ENCODE data around the gene CDC20. TPM values are rescaled to one million over a fixed set of nuclear protein-coding genes. Genes with fewer than 3 reads are reported as not detected.

Gene CDC20
- total RNA-seq, 2 donors from 2014 or later, result 2.3 TPM; not detected in 1

DNA sequence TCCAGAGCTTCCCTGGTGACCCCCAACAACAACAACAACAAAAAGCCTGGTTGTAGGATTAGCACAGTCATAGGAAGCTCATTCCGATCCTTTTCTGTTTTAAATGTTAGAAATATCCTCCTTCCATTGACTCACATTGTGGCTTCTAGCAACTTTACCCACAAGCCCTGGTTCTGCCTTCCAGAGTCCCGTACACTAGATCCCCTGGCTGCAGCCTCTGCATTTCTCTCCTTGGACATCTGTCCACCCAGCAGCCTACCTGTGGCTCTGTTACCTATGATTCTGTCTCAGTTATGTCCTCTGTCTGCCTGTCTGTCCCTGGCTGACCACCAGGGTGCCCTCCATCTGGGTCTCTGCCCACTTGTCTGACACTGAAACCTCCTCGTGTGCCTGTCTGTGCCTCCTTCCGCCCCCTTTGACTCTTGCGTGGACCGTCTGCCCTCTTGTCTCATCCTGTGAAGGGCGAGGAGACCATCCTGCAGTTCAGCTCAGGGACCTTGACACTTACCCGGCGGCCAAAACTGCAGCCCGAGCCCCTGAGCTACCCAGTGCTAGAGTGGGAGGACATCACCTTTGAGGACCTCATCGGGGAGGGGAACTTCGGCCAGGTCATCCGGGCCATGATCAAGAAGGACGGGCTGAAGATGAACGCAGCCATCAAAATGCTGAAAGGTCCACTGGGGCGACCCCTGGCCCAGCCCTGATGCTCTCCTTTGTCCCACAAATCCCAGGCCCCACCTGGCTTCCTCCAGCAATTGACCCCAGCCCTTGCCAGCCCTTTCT lies 41.9 kb upstream of the CDC20 start:
- 83 to 84% methylated on average over 16 of the region's 16 CpGs for WGBS, 2 donors
- TF ChIP-seq POLR2A (IDR thresholded peaks at IDR 0.05), result no peak
- TF ChIP-seq, protein P1, sequence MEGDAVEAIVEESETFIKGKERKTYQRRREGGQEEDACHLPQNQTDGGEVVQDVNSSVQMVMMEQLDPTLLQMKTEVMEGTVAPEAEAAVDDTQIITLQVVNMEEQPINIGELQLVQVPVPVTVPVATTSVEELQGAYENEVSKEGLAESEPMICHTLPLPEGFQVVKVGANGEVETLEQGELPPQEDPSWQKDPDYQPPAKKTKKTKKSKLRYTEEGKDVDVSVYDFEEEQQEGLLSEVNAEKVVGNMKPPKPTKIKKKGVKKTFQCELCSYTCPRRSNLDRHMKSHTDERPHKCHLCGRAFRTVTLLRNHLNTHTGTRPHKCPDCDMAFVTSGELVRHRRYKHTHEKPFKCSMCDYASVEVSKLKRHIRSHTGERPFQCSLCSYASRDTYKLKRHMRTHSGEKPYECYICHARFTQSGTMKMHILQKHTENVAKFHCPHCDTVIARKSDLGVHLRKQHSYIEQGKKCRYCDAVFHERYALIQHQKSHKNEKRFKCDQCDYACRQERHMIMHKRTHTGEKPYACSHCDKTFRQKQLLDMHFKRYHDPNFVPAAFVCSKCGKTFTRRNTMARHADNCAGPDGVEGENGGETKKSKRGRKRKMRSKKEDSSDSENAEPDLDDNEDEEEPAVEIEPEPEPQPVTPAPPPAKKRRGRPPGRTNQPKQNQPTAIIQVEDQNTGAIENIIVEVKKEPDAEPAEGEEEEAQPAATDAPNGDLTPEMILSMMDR (IDR thresholded peaks at IDR 0.05), result no peak
- H3K36me3 ChIP-seq (replicated peaks in 1 of 2; ENCODE audit: insufficient read depth in 1 of 2, low read depth in 2 of 2), result no peaks in the 10 kb centered on the region
- no peaks in the 10 kb centered on the region for H3K27me3 ChIP-seq
- no peak for DNase-seq
- H3K4me1 ChIP-seq, result no peaks in the 10 kb centered on the region
- ATAC-seq, result no peak
- H3K4me3 ChIP-seq, result no peak overlapping the region
- intact Hi-C loops (cut with DNase I), result no loop called here
- no peak overlapping the region for H3K27ac ChIP-seq
- no peaks in the 10 kb centered on the region for H3K9me3 ChIP-seq

DNA sequence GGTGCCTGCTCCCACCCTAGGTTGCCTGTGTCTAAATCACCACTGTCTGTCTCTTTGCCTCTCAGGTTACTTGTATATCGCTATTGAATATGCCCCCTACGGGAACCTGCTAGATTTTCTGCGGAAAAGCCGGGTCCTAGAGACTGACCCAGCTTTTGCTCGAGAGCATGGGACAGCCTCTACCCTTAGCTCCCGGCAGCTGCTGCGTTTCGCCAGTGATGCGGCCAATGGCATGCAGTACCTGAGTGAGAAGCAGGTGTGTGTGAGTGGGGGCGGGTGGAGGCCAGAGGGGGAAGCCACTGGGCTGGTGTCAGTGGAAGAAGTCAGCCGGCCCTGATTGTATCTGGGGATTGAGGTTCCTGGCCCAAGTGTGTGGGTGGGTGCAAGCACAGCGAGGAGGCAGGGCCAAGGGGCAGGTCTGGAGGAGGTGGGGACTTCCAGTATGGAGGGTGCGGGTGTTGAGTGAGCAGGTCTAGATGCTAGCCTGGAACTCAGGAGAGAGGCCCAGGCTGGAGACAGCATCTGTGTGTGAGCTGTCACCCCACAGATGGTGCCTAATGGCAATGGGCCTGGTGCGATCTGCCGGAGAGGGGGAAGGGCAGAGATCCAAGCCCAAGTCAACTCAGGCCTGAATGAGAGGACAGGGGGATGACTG lies 40.8 kb upstream of the CDC20 start:
- Histone ChIP-seq H3K27me3 (no peaks in the 10 kb centered on the region), H3K4me3 (no peak overlapping the region), H3K4me1 (no peaks in the 10 kb centered on the region), H3K9me3 (no peaks in the 10 kb centered on the region), H3K27ac (no peak overlapping the region), H3K36me3 (replicated peaks in 1 of 2; ENCODE audit: insufficient read depth in 1 of 2, low read depth in 2 of 2) (no peaks in the 10 kb centered on the region)
- intact Hi-C loops (cut with DNase I), result no loop called here
- 86 to 88% methylated on average over 13 to 15 of the region's 15 CpGs for WGBS, 2 donors
- ATAC-seq, result no peak
- TF ChIP-seq, protein P1 (IDR thresholded peaks at IDR 0.05), result no peak
- no peak for DNase-seq

DNA sequence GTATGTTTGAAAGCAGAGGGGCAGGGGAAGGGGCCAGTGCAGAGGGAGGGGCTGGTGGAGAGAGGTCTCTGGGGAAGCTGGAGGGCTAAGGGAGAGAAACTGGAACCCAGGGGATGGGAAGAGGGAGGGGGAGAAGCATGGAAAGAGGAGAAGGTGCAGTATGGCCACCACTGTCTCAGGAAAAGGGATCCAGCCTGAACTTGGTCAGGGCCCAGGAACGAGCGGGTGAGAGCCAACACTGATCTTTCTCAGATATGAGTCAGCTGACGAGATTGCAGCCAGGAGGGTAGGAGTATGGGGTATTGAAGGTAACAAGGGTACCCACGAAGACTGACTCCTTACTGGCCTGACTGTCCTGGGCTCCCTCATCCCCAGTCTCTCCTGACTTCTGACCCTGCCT lies 40.0 kb upstream of the CDC20 start:
- Histone ChIP-seq H3K9me3 (no peaks in the 10 kb centered on the region), H3K4me3 (no peak overlapping the region), H3K36me3 (replicated peaks in 1 of 2; ENCODE audit: insufficient read depth in 1 of 2, low read depth in 2 of 2) (no peaks in the 10 kb centered on the region), H3K4me1 (no peaks in the 10 kb centered on the region), H3K27me3 (no peaks in the 10 kb centered on the region), H3K27ac (no peak overlapping the region)
- 86 to 90% methylated on average over 4 of the region's 4 CpGs for WGBS, 2 donors
- no peak for TF ChIP-seq POLR2A (IDR thresholded peaks at IDR 0.05)
- TF ChIP-seq, protein P1 (IDR thresholded peaks at IDR 0.05), result no peak
- ATAC-seq, result no peak
- intact Hi-C loops (cut with DNase I), result no loop called here
- no peak for DNase-seq

DNA sequence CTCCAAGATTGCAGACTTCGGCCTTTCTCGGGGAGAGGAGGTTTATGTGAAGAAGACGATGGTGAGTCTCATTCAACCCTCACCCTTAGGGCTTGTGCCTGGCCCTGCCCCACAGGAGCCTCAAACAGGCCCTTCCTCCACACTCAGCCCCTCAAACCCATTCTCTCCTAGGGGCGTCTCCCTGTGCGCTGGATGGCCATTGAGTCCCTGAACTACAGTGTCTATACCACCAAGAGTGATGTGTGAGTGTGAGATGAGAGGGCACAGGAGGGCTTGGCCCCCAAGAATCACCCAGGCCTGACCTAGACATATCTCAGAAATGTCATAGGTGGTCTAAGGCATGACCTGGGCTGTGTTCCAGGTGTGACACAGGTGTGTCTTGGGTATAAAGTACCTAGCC lies 39.5 kb upstream of the CDC20 start:
- TF ChIP-seq, protein P1 (IDR thresholded peaks at IDR 0.05), result no peak
- no peak for TF ChIP-seq POLR2A (IDR thresholded peaks at IDR 0.05)
- no peaks in the 10 kb centered on the region for H3K27me3 ChIP-seq
- ATAC-seq, result no peak
- H3K4me3 ChIP-seq, result no peak overlapping the region
- WGBS, 2 donors, result 90 to 100% methylated on average over 5 of the region's 5 CpGs
- H3K36me3 ChIP-seq (replicated peaks in 1 of 2; ENCODE audit: insufficient read depth in 1 of 2, low read depth in 2 of 2), result no peaks in the 10 kb centered on the region
- intact Hi-C loops (cut with DNase I), result no loop called here
- no peak overlapping the region for H3K27ac ChIP-seq
- no peaks in the 10 kb centered on the region for H3K4me1 ChIP-seq
- no peak for DNase-seq
- H3K9me3 ChIP-seq, result no peaks in the 10 kb centered on the region
